Measurements from ENCODE around the gene ONECUT3. TPM values are rescaled to one million over a fixed set of nuclear protein-coding genes. Genes with fewer than 3 reads are reported as not detected.

ONECUT3 gene
- total and polyA plus RNA-seq, 8 donors, result 0.13 TPM; not detected in 7

DNA sequence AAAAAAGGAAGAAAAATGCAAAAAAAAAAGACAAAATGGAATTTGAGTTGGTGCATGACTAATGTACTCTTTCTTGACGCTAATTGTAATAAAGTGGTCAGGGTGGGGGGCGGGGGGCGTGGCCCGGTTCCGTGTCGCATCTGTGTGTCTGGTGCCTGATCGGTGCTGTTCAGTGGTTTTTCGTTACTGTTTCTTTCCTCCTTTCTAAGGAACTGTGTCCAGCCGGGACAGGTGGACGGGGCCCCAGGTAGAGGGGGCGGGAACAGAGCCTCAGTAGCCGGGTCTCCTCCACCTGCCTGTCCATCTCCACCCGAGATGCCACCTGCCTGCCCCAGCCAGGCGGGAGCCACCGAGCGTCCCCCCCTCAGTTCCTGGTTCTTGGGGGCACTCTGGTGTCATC is 26.3 kb downstream of the ONECUT3 start:
- intact Hi-C loops (cut with DNase I), result no loop called here
- H3K36me3 ChIP-seq, result no peaks in the 10 kb centered on the region
- H3K27me3 ChIP-seq, result peaks cover 0 to 29% (median 0%) of the 10 kb centered on the region in 4 donors
- TF ChIP-seq, protein P1, sequence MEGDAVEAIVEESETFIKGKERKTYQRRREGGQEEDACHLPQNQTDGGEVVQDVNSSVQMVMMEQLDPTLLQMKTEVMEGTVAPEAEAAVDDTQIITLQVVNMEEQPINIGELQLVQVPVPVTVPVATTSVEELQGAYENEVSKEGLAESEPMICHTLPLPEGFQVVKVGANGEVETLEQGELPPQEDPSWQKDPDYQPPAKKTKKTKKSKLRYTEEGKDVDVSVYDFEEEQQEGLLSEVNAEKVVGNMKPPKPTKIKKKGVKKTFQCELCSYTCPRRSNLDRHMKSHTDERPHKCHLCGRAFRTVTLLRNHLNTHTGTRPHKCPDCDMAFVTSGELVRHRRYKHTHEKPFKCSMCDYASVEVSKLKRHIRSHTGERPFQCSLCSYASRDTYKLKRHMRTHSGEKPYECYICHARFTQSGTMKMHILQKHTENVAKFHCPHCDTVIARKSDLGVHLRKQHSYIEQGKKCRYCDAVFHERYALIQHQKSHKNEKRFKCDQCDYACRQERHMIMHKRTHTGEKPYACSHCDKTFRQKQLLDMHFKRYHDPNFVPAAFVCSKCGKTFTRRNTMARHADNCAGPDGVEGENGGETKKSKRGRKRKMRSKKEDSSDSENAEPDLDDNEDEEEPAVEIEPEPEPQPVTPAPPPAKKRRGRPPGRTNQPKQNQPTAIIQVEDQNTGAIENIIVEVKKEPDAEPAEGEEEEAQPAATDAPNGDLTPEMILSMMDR (IDR thresholded peaks at IDR 0.05), result no peak
- ATAC-seq, result no peak
- FAIRE-seq, result no peak
- no peak overlapping the region for H3K27ac ChIP-seq
- H3K4me1 ChIP-seq, result no peaks in the 10 kb centered on the region
- H3K9me3 ChIP-seq, result no peaks in the 10 kb centered on the region
- H3K4me3 ChIP-seq, result no peak overlapping the region
- no peak for DNase-seq
- 10% methylated on average over 14 to 16 of the region's 16 CpGs for WGBS, 2 donors

DNA sequence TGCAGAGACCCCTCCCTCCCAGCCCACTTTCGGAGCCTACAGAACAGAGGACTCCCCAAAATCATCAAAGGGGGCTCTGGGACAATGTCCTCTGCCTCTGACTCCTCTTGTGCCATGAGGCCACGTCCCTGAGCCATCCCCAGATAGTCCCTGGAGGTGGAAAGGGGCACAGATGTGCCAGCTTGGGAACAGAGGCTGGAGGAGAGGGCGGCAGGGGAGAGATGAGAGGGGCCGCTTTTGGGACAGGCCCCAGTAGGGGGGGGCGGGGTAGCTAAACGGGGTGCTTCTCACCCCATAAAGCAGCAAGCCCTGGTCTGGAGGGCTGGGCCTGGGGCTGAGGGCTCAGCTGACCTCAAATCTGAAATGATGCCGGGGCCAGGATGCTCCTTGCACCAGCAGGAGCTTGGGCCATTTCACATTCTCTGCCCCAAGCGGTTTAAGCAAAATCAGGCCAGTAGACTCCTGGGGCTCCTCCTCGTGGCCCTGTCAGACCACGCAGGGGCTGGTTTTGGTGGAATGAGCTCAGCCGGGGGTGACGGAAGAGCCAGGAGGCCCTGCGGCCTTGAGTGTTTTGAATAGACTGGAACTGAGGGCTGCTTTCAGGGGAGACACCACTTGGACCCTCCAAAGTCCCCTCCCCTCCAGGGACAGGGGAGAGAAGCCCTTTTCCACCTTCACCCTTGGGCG is 27.1 kb downstream of the ONECUT3 start:
- no peak for ATAC-seq

DNA sequence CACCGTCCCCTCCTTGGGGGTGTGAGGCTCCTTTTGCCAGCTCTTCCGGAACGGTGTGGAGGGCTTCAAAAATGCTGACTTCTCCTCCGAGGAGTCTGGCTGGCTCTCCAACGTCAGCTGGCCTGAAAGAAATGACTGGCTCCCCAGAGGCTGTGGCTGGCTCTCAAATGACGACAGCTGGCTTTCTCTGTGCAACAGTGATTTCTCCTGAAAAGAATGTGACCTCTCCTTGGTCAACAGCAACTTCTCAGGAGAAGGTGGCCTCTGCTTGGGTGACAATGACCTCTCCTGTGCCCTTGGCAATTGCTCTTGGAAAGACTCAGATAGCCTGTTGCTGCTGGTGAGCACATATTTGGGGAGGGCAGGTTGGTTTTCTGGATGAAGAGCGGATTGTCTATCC is 29.2 kb downstream of the ONECUT3 start:
- DNase-seq (no peak), ATAC-seq (no peak), FAIRE-seq (no peak)
- intact Hi-C loops (cut with DNase I), result no loop called here
- H3K27me3 ChIP-seq, result peaks cover 0 to 13% (median 0%) of the 10 kb centered on the region in 4 donors
- no peak overlapping the region for H3K27ac ChIP-seq
- H3K4me3 ChIP-seq, result no peak overlapping the region
- TF ChIP-seq, protein P1 (IDR thresholded peaks at IDR 0.05), result no peak
- no peaks in the 10 kb centered on the region for H3K9me3 ChIP-seq
- 61 to 63% methylated on average over 7 of the region's 7 CpGs for WGBS, 2 donors
- no peaks in the 10 kb centered on the region for H3K36me3 ChIP-seq
- no peaks in the 10 kb centered on the region for H3K4me1 ChIP-seq

More for the DNA sequence above, 27.1 kb downstream of the ONECUT3 start:
- 26% methylated on average over 11 to 14 of the region's 14 CpGs for WGBS, 2 donors
- FAIRE-seq (no peak), DNase-seq (no peak)
- Histone ChIP-seq H3K9me3 (no peaks in the 10 kb centered on the region), H3K4me1 (no peaks in the 10 kb centered on the region), H3K27me3 (peaks cover 0 to 24% (median 0%) of the 10 kb centered on the region in 4 donors), H3K27ac (no peak overlapping the region), H3K36me3 (no peaks in the 10 kb centered on the region), H3K4me3 (no peak overlapping the region)
- intact Hi-C loops (cut with DNase I), result no loop called here
- TF ChIP-seq, protein P1 (IDR thresholded peaks at IDR 0.05), result no peak

DNA sequence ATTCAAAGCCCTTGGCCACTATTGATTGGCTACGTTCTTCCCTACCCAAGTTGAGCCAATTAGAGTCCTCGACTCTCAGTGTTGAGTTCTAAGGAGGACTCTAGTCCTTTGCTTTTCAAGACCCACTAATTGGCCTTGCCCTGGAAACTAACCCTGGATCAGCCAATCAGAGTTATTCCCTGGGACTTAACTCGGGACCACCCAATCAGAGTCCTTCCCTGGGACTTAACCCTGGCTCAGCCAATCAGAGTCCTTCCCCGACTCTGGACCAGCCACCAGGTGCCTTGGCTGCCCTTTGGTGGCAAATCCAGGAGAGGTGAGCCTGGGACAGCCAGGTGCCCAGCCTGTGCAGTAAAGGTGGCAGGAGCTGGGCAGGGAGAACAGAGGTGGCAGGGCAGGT is 30.0 kb downstream of the ONECUT3 start:
- no peaks in the 10 kb centered on the region for H3K9me3 ChIP-seq
- no peak for FAIRE-seq
- TF ChIP-seq, protein P1 (IDR thresholded peaks at IDR 0.05), result no peak

DNA sequence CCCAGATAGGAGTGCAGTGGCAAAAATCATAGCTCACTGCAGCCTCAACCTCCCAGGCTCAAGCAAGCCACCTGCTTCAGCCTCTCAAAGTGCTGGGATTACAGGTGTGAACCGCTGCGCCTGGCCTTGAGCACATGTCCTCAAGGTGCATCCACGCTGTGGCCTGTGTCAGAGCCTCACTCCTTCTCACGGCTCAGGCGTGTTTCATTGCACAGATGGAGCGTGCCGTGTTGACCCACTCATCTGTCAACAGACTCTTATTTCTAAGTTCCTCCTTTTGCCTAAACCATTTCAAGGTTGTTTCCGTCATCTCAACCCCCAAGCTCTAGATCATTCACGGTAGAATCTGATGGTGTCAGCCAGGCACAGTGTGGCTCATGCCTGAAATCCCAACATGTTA is 30.6 kb downstream of the ONECUT3 start:
- Histone ChIP-seq H3K4me3 (no peak overlapping the region), H3K4me1 (no peaks in the 10 kb centered on the region), H3K27me3 (peaks cover 0 to 14% (median 0%) of the 10 kb centered on the region in 4 donors), H3K9me3 (no peaks in the 10 kb centered on the region), H3K27ac (no peak overlapping the region), H3K36me3 (no peaks in the 10 kb centered on the region)
- intact Hi-C loops (cut with DNase I), result no loop called here
- 48 to 56% methylated on average over 9 of the region's 9 CpGs for WGBS, 2 donors
- no peak for DNase-seq
- FAIRE-seq, result no peak
- TF ChIP-seq, protein P1 (IDR thresholded peaks at IDR 0.05), result no peak
- ATAC-seq, result no peak

More for the DNA sequence above, 30.0 kb downstream of the ONECUT3 start:
- no peaks in the 10 kb centered on the region for H3K36me3 ChIP-seq
- ATAC-seq, result no peak
- no peak overlapping the region for H3K4me3 ChIP-seq
- 67 to 75% methylated on average over 4 of the region's 4 CpGs for WGBS, 2 donors
- DNase-seq, result no peak
- H3K27me3 ChIP-seq, result peaks cover 0 to 12% (median 0%) of the 10 kb centered on the region in 4 donors
- intact Hi-C loops (cut with DNase I), result no loop called here
- no peak overlapping the region for H3K27ac ChIP-seq
- H3K4me1 ChIP-seq, result no peaks in the 10 kb centered on the region

Measured in pancreas (tissue), 10 donors.